ENCODE data around the gene EXOSC2.

DNA sequence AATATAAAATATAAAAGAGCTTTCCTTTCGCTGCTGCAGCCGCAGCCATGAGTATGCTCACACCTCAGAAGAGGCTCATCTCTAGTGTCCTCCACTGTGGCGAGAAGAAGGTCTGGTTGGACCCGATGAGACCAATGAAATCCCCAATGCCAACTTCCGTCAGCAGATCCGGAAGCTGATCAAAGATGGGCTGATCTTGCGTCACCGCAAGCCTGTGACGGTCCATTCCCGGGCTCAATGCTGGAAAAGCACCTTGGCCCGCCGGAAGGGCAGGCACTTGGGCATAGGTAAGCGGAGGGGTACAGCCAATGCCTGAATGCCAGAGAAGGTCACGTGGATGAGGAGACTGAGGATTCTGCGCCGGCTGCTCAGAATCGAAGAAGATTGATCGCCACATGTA, 41.8 kb upstream of the EXOSC2 start:
- TF ChIP-seq POLR2A (IDR thresholded peaks at IDR 0.05) = no peak
- no peak for TF ChIP-seq CTCF (IDR thresholded peaks at IDR 0.05)
